Measurements from ENCODE around the gene MARK3.

Gene MARK3

DNA sequence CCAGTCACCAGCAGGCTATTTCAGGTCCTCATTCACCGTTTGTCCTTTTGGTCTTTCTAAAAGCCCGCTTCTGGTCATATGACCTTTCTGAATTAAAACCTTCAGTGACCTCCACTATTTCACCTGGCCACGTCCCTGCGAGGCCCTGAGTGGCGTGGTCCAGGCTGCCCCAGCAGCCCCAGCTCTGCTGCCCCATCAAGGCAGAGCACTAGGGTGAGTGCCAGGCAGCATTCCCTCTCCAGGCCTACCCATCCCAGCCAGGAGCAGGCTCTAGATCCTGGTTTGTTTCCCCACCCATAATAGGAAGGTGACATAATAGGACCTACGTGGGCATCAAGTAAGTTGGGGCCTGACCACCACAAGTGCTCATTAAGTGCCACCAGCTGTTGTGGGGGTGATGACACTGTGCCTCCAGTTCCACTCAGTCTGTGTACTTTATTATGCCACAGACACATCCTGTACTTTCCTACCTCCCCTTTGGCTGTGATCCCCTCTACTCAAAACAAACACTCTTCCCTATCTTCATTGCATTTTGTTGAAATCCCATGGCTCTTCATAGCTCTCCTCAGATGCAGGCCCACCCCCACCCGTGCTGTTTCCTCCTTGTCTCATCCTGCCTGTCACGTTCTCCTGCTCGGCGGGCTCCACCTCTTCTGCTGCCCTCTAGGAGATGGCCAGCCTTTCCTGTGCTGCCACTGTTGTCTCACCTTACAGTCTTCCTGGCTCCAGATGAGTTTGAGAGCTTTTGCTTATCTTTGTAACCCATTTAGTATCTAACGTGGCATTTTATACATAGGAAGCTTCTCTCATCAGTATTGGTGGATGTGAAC is 116.0 kb downstream of the MARK3 start:
- TF ChIP-seq, protein P1, sequence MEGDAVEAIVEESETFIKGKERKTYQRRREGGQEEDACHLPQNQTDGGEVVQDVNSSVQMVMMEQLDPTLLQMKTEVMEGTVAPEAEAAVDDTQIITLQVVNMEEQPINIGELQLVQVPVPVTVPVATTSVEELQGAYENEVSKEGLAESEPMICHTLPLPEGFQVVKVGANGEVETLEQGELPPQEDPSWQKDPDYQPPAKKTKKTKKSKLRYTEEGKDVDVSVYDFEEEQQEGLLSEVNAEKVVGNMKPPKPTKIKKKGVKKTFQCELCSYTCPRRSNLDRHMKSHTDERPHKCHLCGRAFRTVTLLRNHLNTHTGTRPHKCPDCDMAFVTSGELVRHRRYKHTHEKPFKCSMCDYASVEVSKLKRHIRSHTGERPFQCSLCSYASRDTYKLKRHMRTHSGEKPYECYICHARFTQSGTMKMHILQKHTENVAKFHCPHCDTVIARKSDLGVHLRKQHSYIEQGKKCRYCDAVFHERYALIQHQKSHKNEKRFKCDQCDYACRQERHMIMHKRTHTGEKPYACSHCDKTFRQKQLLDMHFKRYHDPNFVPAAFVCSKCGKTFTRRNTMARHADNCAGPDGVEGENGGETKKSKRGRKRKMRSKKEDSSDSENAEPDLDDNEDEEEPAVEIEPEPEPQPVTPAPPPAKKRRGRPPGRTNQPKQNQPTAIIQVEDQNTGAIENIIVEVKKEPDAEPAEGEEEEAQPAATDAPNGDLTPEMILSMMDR (IDR thresholded peaks at IDR 0.05) = no peak

- TF ChIP-seq, protein P1 (IDR thresholded peaks at IDR 0.05) = no peak
These were observed 116.9 kb downstream of the MARK3 start for GRCh38 chr14:103501921-103502669.

GRCh38 chr14:103502877-103503276 is 117.7 kb downstream of the MARK3 start:
- TF ChIP-seq, protein P1 (IDR thresholded peaks at IDR 0.05) = no peak

DNA sequence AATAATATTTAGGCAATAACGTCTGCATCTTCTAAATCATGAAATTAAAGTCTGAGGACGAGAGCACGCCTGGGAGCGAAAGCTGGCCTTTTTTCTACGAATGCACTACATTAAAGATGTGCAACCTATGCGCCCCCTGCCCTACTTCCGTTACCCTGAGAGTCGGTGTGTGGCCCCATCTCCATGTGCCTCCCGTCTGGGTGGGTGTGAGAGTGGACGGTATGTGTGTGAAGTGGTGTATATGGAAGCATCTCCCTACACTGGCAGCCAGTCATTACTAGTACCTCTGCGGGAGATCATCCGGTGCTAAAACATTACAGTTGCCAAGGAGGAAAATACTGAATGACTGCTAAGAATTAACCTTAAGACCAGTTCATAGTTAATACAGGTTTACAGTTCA is 118.1 kb downstream of the MARK3 start:
- TF ChIP-seq, protein P1 (IDR thresholded peaks at IDR 0.05) = no peak

- TF ChIP-seq, protein P1 (IDR thresholded peaks at IDR 0.05) = no peak
These were observed 119.9 kb downstream of the MARK3 start for GRCh38 chr14:103504991-103505565.

DNA sequence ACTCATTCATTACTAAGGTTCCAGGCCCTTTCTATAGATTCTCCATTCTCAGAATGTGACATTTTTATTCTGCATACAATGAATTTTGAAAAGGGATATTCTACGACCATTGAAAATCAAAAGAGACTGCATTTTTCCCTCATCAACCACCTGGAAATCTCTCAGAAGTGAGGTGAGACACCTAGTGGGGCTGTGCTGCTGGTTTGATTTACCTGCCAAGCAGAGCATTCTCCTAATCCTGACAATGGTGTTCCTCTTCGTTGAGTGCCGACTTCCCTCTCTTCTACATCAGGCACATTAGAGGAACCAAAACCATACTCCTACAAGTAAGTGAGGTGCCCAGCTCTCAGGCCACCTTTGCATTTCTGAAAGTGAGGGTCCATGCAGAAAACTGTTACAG is 122.5 kb downstream of the MARK3 start:
- TF ChIP-seq, protein P1 (IDR thresholded peaks at IDR 0.05) = no peak

DNA sequence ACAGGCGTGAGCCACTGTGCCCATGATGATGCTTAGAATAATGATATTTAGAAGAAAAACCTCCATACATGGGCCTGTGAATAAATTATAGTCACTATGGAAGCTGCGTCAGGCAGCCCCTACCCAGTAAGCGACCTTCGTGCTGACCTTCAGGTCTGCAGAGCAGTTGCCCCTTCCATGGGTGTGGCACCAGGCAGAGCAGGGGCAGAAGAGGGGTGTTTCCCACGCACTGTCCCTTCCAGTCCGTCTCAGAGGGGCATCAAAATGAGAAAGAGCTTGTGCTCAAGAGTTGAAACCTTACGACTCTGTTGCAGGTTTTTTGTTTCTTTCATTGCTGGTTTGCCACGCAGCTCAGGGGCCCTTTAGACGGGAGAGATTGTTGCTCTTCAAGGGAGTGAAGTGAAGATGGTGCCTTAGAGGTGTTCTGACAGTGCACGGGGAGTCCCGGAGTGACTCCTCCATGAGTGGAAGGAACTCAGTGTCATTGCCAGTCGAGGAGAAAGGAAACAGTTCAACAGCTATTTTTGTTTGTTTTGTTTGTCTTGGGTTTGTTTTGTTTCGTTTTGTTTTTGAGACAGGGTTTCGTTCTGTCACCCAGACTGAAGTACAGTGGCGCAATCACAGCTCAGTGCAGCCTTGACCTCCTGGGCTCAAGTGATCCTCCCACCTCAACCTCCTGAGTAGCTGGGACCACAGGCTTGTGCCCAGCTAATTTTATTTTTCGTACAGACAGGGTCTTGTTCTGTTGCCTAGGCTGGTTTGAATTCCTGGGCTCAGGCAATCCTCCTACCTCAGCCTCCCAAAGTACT is 123.5 kb downstream of the MARK3 start:
- TF ChIP-seq, protein P1 (IDR thresholded peaks at IDR 0.05) = no peak

All from LNCAP (cell line).